Right atrium auricular region (tissue), 2 donors: ENCODE measurements around the gene CA11. TPM values are rescaled to one million over a fixed set of nuclear protein-coding genes. Genes with fewer than 3 reads are reported as not detected.
A peak's percentile ranks its signal among the peaks of the same experiment; 100 is the strongest.

ENCODE experiments used
- DNase-seq: peaks from one replicate; pipeline ENCODE4 v3.0.0-alpha.2; 2019; ENCODE audit warnings: low spot score
- H3K27ac ChIP-seq, 2 donors: fragments of 200-600 bp; sonication (generic); 1 replicate in 1 of 2; 2 replicates in 1 of 2; pipeline ENCODE4 v1.5.1; 2016 to 2019
- H3K27me3 ChIP-seq, 2 donors: fragments of 200-600 bp; sonication (generic); one replicate each; pipeline versions ENCODE4 v1.5.1 to v1.6.0; 2017 to 2019
- H3K36me3 ChIP-seq: fragments of 200-600 bp; sonication (generic); one replicate; pipeline ENCODE4 v1.5.1; 2016
- H3K4me1 ChIP-seq, 2 donors: fragments of 200-600 bp; sonication (generic); one replicate each; pipeline versions ENCODE4 v1.5.1 to v1.6.0; 2017 to 2019
- H3K4me3 ChIP-seq, 2 donors: fragments of 200-600 bp; sonication (generic); 1 replicate in 1 of 2; 2 replicates in 1 of 2; pipeline ENCODE4 v1.5.1; 2017 to 2019; ENCODE audit warnings: mild to moderate bottlenecking in 1 of 2, moderate library complexity in 1 of 2
- H3K9me3 ChIP-seq, 2 donors: fragments of 200-600 bp; sonication (generic); one replicate each; pipeline ENCODE4 v1.5.1; 2019
- CTCF ChIP-seq, 2 donors: fragments of 200-600 bp; sonication (generic); IDR thresholded peaks; one replicate each; pipeline ENCODE4 v1.5.1; 2019; ENCODE audit warnings: antibody characterized with exemption in 2 of 2
- total RNA-seq, 2 donors: library from RNA; depleted of rRNA; stranded (reverse); fragments of >200 nt; gene quantifications; one replicate each; pipeline ENCODE4 v1.1.0, GENCODE V29; 2016

The CA11 gene
- total RNA-seq, 2 donors from 2014 or later, result 3.4 to 13.3 TPM

GRCh38 chr19:48617146-48617937, 28.6 kb downstream of the CA11 start:
- H3K27ac ChIP-seq, result peak overlapping the region in 1 of 2 donors; percentile 91
- peaks cover 28% of the 10 kb centered on the region for H3K36me3 ChIP-seq
- H3K4me3 ChIP-seq, result peak overlapping the region; percentile 74 to 76
- no peaks in the 10 kb centered on the region for H3K27me3 ChIP-seq
- H3K4me1 ChIP-seq, result peaks cover 0 to 57% of the 10 kb centered on the region in 2 donors
- no peak for TF ChIP-seq CTCF (IDR thresholded peaks at IDR 0.05)
- H3K9me3 ChIP-seq, result no peaks in the 10 kb centered on the region
- no peak for DNase-seq

GRCh38 chr19:48616491-48617056, 29.4 kb downstream of the CA11 start:
- Histone ChIP-seq H3K9me3 (no peaks in the 10 kb centered on the region), H3K36me3 (peaks cover 28% of the 10 kb centered on the region), H3K27me3 (no peaks in the 10 kb centered on the region), H3K4me1 (peaks cover 0 to 57% of the 10 kb centered on the region in 2 donors), H3K27ac (no peak overlapping the region), H3K4me3 (no peak overlapping the region)
- no peak for DNase-seq
- TF ChIP-seq CTCF (IDR thresholded peaks at IDR 0.05), result no peak

- Histone ChIP-seq H3K27ac (no peak overlapping the region), H3K27me3 (no peaks in the 10 kb centered on the region), H3K9me3 (no peaks in the 10 kb centered on the region), H3K4me1 (peaks cover 0 to 57% of the 10 kb centered on the region in 2 donors), H3K4me3 (no peak overlapping the region), H3K36me3 (peaks cover 28% of the 10 kb centered on the region)
- no peak for DNase-seq
- no peak for TF ChIP-seq CTCF (IDR thresholded peaks at IDR 0.05)
These were observed 29.9 kb downstream of the CA11 start for GRCh38 chr19:48616041-48616436.

GRCh38 chr19:48615231-48616040, 30.6 kb downstream of the CA11 start:
- no peak overlapping the region for H3K27ac ChIP-seq
- no peaks in the 10 kb centered on the region for H3K9me3 ChIP-seq
- DNase-seq, result no peak
- peaks cover 28% of the 10 kb centered on the region for H3K36me3 ChIP-seq
- TF ChIP-seq CTCF (IDR thresholded peaks at IDR 0.05), result no peak
- no peak overlapping the region for H3K4me3 ChIP-seq
- H3K27me3 ChIP-seq, result no peaks in the 10 kb centered on the region
- H3K4me1 ChIP-seq, result peaks cover 0 to 57% of the 10 kb centered on the region in 2 donors

GRCh38 chr19:48614436-48615230, 31.4 kb downstream of the CA11 start, which contains the start of gene FAM83E:
TSS of gene FAM83E (minus strand) at chr19:48615076. CDS start at chr19:48613372, 1,704 bp downstream.
- DNase-seq, result no peak
- Histone ChIP-seq H3K36me3 (peaks cover 28% of the 10 kb centered on the region), H3K9me3 (no peaks in the 10 kb centered on the region), H3K27me3 (no peaks in the 10 kb centered on the region), H3K27ac (peak within 1 kb of the TSS in 1 of 2 donors; percentile 14), H3K4me1 (peaks cover 0 to 50% of the 10 kb centered on the region in 2 donors), H3K4me3 (no peak within 1 kb of the TSS)
- TF ChIP-seq CTCF (IDR thresholded peaks at IDR 0.05), result no peak
